ENCODE data around the gene KLF4.

Gene KLF4

GRCh38 chr9:107487521-107488374 lies 1.8 kb downstream of the KLF4 start:
- peak; percentile 48 for DNase-seq

GRCh38 chr9:107486674-107487520 lies 2.7 kb downstream of the KLF4 start:
- no peak for DNase-seq

- DNase-seq = no peak
Measured at GRCh38 chr9:107485458-107486043, 4.0 kb downstream of the KLF4 start.

- no peak for DNase-seq
Measured at GRCh38 chr9:107484117-107484723, 5.3 kb downstream of the KLF4 start.

- DNase-seq = no peak
Measured at GRCh38 chr9:107483666-107484065, 5.9 kb downstream of the KLF4 start.

- DNase-seq = no peak
Measured at GRCh38 chr9:107481035-107481434, 8.5 kb downstream of the KLF4 start.

GRCh38 chr9:107480386-107480789 lies 9.2 kb downstream of the KLF4 start:
- DNase-seq = no peak

- DNase-seq = no peak
Measured at GRCh38 chr9:107478805-107479204, 10.8 kb downstream of the KLF4 start.

- DNase-seq = no peak
Measured at GRCh38 chr9:107474124-107474523, 15.4 kb downstream of the KLF4 start.

- no peak for DNase-seq
Measured at GRCh38 chr9:107472581-107473340, 16.8 kb downstream of the KLF4 start.

GRCh38 chr9:107471552-107471951 lies 18.0 kb downstream of the KLF4 start:
- DNase-seq = no peak

- no peak for DNase-seq
Measured at GRCh38 chr9:107467416-107467815, 22.2 kb downstream of the KLF4 start.

- no peak for DNase-seq
Measured at GRCh38 chr9:107466826-107467225, 22.7 kb downstream of the KLF4 start.

- peak; percentile 52 for DNase-seq
Measured at GRCh38 chr9:107465467-107466451, 23.8 kb downstream of the KLF4 start.

- no peak for DNase-seq
Measured at GRCh38 chr9:107464516-107464915, 25.1 kb downstream of the KLF4 start.

GRCh38 chr9:107462691-107463090 lies 26.9 kb downstream of the KLF4 start:
- DNase-seq = no peak

- no peak for DNase-seq
Measured at GRCh38 chr9:107460153-107461023, 29.2 kb downstream of the KLF4 start.

- no peak for DNase-seq
Measured at GRCh38 chr9:107455425-107456135, 34.0 kb downstream of the KLF4 start.

- no peak for DNase-seq
Measured at GRCh38 chr9:107453479-107453878, 36.1 kb downstream of the KLF4 start.

All from stimulated activated CD4-positive, alpha-beta T cell treated with anti-CD3 and anti-CD28 coated beads, Interleukin-15, amount 100 ng/mL, for 24 hours (primary cell).